ENCODE measurements around the gene KAT8. TPM values are rescaled to one million over a fixed set of nuclear protein-coding genes. Genes with fewer than 3 reads are reported as not detected.
A peak's percentile ranks its signal among the peaks of the same experiment; 100 is the strongest.
"Not testable (repeated sequence)": the region's sequence is repeated elsewhere in the genome, so short reads cannot be mapped to it uniquely, and the experiment has no call there.

KAT8 gene
- total RNA-seq, 1 donor = 31.8 TPM

DNA sequence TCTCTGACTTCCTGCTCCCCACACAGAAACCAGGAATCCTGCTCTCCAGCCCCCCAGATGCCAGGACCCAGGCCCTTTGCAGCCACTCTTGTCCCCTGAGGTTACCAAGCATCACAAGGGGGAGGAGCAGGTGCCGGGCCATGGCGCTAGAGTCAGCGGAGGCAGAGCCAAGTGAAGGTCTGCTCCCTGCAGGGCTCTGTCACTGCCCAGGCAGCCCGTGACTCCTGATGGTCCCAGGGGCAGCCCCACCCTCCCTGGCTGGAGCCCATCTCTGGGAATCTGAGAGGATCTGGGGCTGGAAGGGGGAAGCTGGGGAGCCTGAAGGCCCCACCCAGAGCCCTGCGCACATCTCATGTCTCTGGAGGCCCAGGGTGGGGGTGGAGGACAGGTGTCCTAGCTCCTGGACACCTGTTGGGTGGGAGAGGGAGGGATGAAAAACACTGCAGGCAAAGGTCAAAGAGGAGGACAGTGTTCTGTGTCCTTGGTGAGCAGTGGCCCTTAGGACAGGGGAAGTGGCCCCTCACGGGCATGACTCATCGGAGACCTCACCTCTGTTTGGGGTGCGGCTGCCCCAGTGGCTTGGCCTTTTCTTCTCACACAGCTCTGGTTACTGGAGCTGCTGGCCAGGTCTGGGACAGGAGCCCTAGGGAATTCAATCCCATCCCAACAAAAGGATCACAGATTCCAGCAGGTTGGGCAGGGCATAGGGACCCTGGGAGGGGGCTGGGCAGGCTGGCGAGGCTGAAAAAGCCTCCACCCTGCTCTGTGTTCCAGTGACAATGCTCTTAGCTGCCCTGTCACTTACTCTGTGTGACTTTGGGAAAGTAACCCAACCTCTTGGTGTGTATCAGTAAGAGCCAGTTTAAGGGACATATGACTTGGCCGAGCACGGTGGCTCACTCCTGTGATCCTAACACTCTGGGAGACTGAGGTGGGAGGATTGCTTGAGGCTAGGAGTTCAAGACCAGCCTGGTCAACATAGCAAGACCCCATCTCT is 32.7 kb downstream of the KAT8 start, which contains the start of gene PRSS36:
PRSS36 (minus strand) TSS at position 173 of the 997 bp plus-strand sequence; CDS start at position 142, 31 bp downstream.
- Histone ChIP-seq H3K36me3 (ENCODE audit: insufficient read depth, low read length) (no peaks in the 10 kb centered on the region), H3K27me3 (ENCODE audit: insufficient read depth, low read length) (peaks cover 30% of the 10 kb centered on the region), H3K79me2 (ENCODE audit: insufficient read depth, low read length) (no peaks in the 10 kb centered on the region), H3K4me2 (ENCODE audit: insufficient read depth, low read length) (no peak within 1 kb of the TSS), H3K9me3 (ENCODE audit: low read depth, low read length) (no peaks in the 10 kb centered on the region), H3K27ac (ENCODE audit: low read depth, low read length) (no peak within 1 kb of the TSS), H2AFZ (ENCODE audit: low read length) (no peak within 1 kb of the TSS), H3K4me1 (ENCODE audit: insufficient read depth, low read length) (no peaks in the 10 kb centered on the region), H3K4me3 (ENCODE audit: insufficient read depth, low read length) (no peak within 1 kb of the TSS), H4K20me1 (ENCODE audit: insufficient read depth, low read length) (no peaks in the 10 kb centered on the region)
- TF ChIP-seq, protein P1, sequence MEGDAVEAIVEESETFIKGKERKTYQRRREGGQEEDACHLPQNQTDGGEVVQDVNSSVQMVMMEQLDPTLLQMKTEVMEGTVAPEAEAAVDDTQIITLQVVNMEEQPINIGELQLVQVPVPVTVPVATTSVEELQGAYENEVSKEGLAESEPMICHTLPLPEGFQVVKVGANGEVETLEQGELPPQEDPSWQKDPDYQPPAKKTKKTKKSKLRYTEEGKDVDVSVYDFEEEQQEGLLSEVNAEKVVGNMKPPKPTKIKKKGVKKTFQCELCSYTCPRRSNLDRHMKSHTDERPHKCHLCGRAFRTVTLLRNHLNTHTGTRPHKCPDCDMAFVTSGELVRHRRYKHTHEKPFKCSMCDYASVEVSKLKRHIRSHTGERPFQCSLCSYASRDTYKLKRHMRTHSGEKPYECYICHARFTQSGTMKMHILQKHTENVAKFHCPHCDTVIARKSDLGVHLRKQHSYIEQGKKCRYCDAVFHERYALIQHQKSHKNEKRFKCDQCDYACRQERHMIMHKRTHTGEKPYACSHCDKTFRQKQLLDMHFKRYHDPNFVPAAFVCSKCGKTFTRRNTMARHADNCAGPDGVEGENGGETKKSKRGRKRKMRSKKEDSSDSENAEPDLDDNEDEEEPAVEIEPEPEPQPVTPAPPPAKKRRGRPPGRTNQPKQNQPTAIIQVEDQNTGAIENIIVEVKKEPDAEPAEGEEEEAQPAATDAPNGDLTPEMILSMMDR (IDR thresholded peaks at IDR 0.05; ENCODE audit: extremely low read depth, low read depth, low read length) = no peak
- peak; percentile 67 for DNase-seq (ENCODE audit: insufficient read length, low spot score, missing footprints)

DNA sequence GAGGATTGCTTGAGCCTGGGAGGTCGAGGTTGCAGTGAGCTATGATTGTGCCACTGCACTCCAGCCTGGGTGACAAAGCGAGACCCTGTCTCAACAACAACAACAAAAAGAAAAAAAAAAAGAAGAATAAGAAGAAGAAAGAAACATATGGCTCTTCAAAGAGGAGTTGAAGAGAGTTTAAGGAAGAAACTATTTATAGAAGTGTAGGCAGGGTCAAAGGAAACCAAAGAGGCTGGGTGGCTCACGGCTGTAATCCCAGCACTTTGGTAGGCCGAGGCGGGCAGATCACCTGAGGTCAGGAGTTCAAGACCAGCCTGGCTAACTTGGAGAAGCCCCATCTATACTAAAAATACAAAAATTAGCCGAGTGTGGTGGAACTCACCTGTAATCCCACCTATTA is 33.5 kb downstream of the KAT8 start:
- H3K79me2 ChIP-seq (ENCODE audit: insufficient read depth, low read length); H3K4me3 ChIP-seq (ENCODE audit: insufficient read depth, low read length); H3K4me2 ChIP-seq (ENCODE audit: insufficient read depth, low read length); H3K4me1 ChIP-seq (ENCODE audit: insufficient read depth, low read length); H3K9me3 ChIP-seq (ENCODE audit: low read depth, low read length); H2AFZ ChIP-seq (ENCODE audit: low read length); H4K20me1 ChIP-seq (ENCODE audit: insufficient read depth, low read length); H3K36me3 ChIP-seq (ENCODE audit: insufficient read depth, low read length); H3K27ac ChIP-seq (ENCODE audit: low read depth, low read length): not testable (repeated sequence)
- peak; percentile 8 for DNase-seq (ENCODE audit: insufficient read length, low spot score, missing footprints)
- H3K27me3 ChIP-seq (ENCODE audit: insufficient read depth, low read length) = peaks cover 28% of the 10 kb centered on the region

DNA sequence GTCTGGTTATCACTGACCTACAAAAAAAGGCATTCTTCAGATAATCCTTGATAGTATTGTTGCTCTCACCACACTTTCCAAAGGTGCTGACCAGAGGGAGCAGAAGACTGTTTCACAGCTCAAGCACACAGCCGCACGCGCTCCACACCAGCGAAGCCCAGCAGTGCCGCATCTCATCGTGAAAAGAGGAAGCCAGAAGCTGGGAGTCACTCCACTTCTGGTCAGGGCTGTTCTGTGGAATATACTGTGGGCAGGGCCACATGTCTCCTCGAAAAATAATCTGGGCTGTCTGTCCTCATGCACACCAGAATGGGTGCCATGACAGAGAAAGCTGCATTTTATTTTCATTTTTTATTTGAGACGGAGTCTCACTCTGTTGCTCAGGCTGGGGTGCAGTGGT is 39.7 kb downstream of the KAT8 start:
- no peaks in the 10 kb centered on the region for H3K79me2 ChIP-seq (ENCODE audit: insufficient read depth, low read length)
- H4K20me1 ChIP-seq (ENCODE audit: insufficient read depth, low read length) = no peaks in the 10 kb centered on the region
- H3K36me3 ChIP-seq (ENCODE audit: insufficient read depth, low read length) = no peaks in the 10 kb centered on the region
- DNase-seq (ENCODE audit: insufficient read length, low spot score, missing footprints) = no peak
- H3K9me3 ChIP-seq (ENCODE audit: low read depth, low read length) = no peaks in the 10 kb centered on the region
- TF ChIP-seq, protein P1 (IDR thresholded peaks at IDR 0.05; ENCODE audit: extremely low read depth, low read depth, low read length) = no peak
- no peak overlapping the region for H3K4me2 ChIP-seq (ENCODE audit: insufficient read depth, low read length)
- no peak overlapping the region for H3K27ac ChIP-seq (ENCODE audit: low read depth, low read length)
- peak overlapping the region; percentile 56 for H2AFZ ChIP-seq (ENCODE audit: low read length)
- H3K4me1 ChIP-seq (ENCODE audit: insufficient read depth, low read length) = no peaks in the 10 kb centered on the region
- H3K27me3 ChIP-seq (ENCODE audit: insufficient read depth, low read length) = peaks cover 3% of the 10 kb centered on the region
- no peak overlapping the region for H3K4me3 ChIP-seq (ENCODE audit: insufficient read depth, low read length)

DNA sequence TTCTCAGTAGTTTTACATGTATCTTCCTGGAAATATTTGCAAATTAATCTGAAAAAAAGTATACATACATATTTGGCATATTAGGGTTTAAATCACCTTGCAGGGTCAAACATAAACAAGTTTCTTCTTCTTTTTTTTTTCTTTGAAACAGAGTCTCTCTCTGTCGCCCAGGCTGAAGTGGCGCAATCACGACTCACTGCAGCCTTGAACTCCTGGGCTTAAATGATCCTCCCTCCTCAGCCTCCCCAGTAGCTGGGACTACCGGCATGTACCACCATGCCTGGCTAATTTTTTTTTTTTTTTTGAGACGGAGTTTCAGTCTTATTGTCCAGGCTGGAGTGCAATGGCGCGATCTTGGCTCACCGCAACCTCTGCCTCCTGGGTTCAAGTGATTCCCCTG is 49.9 kb downstream of the KAT8 start:
- Histone ChIP-seq H3K27ac (ENCODE audit: low read depth, low read length) (no peak overlapping the region), H4K20me1 (ENCODE audit: insufficient read depth, low read length) (no peaks in the 10 kb centered on the region), H3K4me1 (ENCODE audit: insufficient read depth, low read length) (no peaks in the 10 kb centered on the region), H3K79me2 (ENCODE audit: insufficient read depth, low read length) (no peaks in the 10 kb centered on the region), H3K4me2 (ENCODE audit: insufficient read depth, low read length) (no peak overlapping the region), H3K9me3 (ENCODE audit: low read depth, low read length) (no peaks in the 10 kb centered on the region), H3K36me3 (ENCODE audit: insufficient read depth, low read length) (no peaks in the 10 kb centered on the region), H3K4me3 (ENCODE audit: insufficient read depth, low read length) (no peak overlapping the region), H2AFZ (ENCODE audit: low read length) (no peak overlapping the region), H3K27me3 (ENCODE audit: insufficient read depth, low read length) (peaks cover 6% of the 10 kb centered on the region)
- DNase-seq (ENCODE audit: insufficient read length, low spot score, missing footprints) = no peak
- TF ChIP-seq, protein P1 (IDR thresholded peaks at IDR 0.05; ENCODE audit: extremely low read depth, low read depth, low read length) = no peak

Measured in osteoblast (primary cell).